DMS153 treated with DMSO at 0.1 percent for 48 hours (cell line): ENCODE data around the gene PSMB4.
"Not testable (repeated sequence)": the region's sequence is repeated elsewhere in the genome, so short reads cannot be mapped to it uniquely, and the experiment has no call there.

ENCODE experiments used
- DNase-seq: peaks from one replicate; lab custom pipeline; 2025; ENCODE audit not compliant: unreplicated experiment; lab: John Stamatoyannopoulos, UW

Gene PSMB4

GRCh38 chr1:151386002-151386401 is 13.4 kb upstream of the PSMB4 start:
- DNase-seq = no peak

DNA sequence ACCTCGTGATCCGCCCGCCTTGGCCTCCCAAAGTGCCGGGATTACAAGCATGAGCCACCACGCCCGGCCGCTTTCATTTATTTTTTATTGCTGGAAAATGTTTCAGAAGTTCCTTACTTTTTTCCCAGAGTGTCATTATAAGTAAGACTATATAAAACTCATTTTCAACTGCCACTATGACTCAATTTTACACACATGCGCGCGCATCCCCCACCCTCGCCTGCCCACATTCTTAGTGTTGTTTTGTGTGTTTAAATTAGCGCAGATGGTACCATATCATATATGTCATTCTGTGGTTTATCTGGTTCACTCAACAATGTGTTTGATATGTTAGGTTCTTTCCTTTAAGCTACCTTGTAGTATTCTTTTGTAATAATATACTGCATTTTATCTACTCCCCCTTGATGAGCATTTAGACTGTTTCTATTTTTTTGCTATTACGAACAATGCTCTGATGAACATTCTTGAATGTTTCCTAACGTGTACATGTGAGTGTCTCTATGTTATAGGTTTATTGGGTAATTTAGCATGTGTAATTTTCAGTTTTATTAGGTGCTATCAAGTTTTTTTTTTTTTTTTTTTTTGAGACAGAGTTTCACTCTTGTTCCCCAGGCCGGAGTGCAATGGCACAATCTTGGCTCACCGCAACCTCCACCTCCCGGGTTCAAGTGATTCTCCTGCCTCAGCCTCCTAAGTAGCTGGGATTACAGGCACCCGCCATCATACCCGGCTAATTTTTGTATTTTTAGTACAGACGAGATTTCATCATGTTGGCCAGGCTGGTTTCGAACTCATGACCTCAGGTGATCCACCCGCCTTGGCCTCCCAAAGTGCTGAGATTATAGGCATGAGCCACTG is 8.9 kb upstream of the PSMB4 start:
- not testable (repeated sequence) for DNase-seq

GRCh38 chr1:151391079-151391563 is 8.3 kb upstream of the PSMB4 start:
- no peak for DNase-seq

- no peak for DNase-seq
These were observed 5.8 kb upstream of the PSMB4 start for GRCh38 chr1:151393583-151393982.

- not testable (repeated sequence) for DNase-seq
These were observed 3.1 kb upstream of the PSMB4 start for GRCh38 chr1:151396265-151396664.

DNA sequence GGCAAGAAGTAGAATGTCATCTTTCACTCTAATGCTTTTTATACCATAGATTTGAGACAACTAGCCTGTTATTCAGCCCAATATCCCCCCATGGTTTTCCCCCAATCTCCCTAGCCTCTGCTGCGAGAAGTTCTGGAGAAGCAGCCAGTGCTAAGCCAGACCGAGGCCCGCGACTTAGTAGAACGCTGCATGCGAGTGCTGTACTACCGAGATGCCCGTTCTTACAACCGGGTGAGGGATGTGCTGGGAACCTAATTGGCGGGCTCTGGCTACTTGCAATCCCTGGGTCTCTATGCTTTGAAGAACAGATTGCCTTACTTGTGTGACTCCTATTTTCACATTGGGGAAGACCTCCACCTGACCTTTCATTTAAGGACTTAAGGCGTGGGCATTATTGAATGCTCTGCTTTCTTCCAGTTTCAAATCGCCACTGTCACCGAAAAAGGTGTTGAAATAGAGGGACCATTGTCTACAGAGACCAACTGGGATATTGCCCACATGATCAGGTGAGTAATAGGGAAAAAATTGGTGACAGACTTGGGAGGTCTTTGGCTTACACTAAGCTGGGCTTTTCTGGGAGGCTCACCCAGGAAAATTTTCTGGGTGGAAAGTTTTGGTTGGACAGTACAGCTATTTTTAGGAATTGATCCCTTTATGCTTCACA is 1.9 kb downstream of the PSMB4 start:
- DNase-seq = no peak

- no peak for DNase-seq
These were observed 2.5 kb downstream of the PSMB4 start for GRCh38 chr1:151401860-151402259.

DNA sequence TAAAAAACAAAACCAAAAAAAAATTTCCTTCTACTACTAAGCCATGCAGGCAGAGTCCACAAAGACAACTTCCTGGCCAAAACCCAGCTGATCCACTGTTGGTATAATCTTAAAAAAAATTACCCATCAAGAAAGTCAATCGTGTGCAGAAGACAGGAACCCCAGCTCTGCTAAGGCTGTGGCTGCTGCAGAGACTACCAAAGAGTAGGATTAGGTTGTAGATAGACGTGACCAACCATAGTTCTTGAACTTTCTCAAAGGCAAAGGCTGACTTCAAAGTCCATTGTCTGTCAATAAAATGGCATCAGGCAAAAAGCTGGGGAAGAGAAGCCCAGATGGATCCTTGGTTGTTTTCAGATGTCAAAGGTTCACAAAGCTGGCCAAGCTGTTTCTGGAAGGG is 3.4 kb downstream of the PSMB4 start:
- no peak for DNase-seq

GRCh38 chr1:151403612-151404011 is 4.2 kb downstream of the PSMB4 start:
- DNase-seq = no peak

DNA sequence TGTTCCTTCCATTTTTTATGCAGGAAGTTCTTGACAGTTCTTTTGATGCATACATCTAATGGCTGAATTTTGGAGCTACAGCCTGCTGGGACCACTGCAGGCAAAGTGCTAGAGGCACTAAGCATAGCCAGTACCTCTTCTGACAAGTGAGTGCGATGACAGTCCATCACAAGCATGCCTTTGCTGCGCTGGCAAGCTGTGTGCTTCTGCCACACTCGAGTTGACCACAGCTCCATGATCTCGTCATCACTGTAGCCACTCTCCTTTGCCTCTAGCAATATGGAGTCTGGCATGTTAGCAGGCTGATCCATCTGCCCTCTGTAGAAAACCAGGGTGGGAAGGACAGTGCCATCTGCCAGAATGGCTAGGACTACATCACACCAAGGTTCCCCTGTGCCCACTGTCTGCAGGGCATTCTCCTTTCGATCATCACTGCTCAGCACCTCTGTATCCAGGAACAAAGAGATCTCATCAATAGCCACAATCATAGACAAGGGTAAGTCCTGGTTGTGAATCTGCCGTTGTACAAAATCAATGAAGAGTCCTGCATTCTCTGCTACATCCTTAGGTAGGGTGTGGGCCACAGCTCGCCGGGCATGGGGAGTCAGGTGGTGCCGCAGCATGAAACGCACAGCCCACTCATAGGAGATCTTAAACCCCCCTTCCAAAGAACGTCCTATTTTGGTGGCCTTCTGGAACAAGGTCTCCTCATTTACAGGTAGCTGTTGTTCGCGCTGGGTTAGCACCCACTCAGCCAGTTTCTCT is 6.0 kb downstream of the PSMB4 start:
- DNase-seq = no peak

DNA sequence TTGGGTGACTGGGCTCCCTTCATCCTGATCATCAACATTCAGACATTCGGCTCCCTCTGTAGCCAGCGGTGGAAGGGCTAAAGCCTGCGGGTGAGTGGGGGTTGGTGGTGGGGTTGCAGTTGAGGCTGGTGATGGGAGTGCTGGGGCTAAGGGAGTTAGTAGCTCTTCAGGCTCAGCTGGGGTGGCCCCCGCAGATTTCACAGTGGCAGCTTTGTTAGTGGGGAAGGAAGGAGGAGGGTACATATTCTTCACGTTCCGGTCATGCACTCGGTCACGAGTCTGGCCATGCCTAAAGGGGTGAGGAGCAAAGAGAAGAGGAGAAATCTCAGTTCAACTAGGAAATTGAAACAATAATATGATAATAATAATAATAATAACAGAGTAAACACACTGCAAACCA is 6.8 kb downstream of the PSMB4 start:
- DNase-seq = no peak

- DNase-seq = no peak
These were observed 7.9 kb downstream of the PSMB4 start for GRCh38 chr1:151407304-151407703.

DNA sequence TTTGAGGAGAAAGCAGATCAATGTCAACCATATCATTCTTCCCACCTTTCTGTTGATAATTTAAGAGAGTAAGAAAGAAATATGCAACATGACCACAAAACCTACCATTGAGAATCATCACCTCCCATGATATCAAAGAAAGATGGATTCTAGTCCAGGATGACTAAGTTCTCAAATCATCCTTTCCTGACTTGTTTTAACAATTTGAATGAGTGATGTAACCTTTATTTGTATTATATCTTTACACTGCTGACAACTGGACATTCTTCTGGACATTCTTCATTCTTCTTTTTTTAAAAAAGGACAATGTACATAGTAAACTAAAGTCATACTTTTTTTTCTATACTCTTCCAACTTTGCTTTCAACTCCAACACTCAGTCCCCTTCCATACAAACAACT is 9.5 kb downstream of the PSMB4 start:
- no peak for DNase-seq

GRCh38 chr1:151411884-151412283 is 12.5 kb downstream of the PSMB4 start:
- no peak for DNase-seq

- DNase-seq = no peak
These were observed 16.9 kb downstream of the PSMB4 start for GRCh38 chr1:151416231-151416630.

DNA sequence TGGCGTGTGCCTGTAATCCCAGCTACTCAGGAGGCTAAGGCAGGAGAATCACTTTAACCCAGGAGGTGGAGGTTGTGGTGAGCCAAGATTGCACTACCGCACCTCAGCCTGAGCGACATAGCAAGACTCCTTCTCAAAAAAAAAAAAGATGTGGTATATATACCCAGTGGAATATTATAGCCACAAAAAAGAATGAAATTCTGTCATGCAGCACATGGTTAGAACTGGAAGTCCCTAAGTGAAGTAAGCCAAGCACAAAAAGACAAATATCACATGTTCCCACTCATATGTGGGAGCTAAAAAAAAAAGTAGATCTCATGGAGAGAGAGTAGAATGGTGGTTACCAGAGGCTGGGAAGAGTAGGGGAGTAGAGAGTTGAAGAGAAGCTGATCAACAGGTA is 18.7 kb downstream of the PSMB4 start:
- DNase-seq = no peak

GRCh38 chr1:151419819-151420218 is 20.4 kb downstream of the PSMB4 start:
- DNase-seq = no peak

- no peak for DNase-seq
These were observed 25.7 kb downstream of the PSMB4 start for GRCh38 chr1:151425103-151425502.

- no peak for DNase-seq
These were observed 28.7 kb downstream of the PSMB4 start for GRCh38 chr1:151428068-151428467.

- not testable (repeated sequence) for DNase-seq
These were observed 34.5 kb downstream of the PSMB4 start for GRCh38 chr1:151433827-151434226.

DNA sequence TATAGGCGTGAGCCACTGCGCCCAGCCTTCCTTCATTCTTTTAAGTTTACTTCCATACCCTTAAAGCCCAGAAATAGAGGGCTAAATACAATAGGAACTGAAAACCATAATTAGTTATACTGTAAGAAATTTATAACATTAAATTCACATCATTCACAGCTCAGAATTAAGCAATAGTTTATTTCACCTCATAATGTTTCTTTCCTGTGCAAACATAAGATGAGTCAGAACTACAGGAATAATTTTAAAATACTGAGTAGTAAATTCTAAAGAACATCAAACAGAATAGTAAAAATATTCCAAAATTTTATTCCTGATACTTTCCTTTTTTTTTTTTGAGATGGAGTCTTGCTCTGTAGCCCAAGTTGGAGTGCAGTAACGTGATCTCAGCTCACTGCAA is 35.8 kb downstream of the PSMB4 start:
- DNase-seq = no peak

GRCh38 chr1:151436985-151437384 is 37.6 kb downstream of the PSMB4 start:
- no peak for DNase-seq
